Liver (tissue), 9 donors: ENCODE results near the gene FBXO10. TPM values are rescaled to one million over a fixed set of nuclear protein-coding genes. Genes with fewer than 3 reads are reported as not detected.

ENCODE experiments used
- DNase-seq: peaks from one replicate; pipeline ENCODE4 v3.0.0-alpha.2; 2017; ENCODE audit warnings: low spot score
- H3K27ac ChIP-seq, 2 donors: one replicate each; pipeline ENCODE4 v1.7.0; 2013; ENCODE audit warnings: inconsistent platforms in 2 of 2, low read length in 2 of 2, control low read depth in 1 of 2, low read depth in 1 of 2, mild to moderate bottlenecking in 1 of 2
- H3K27me3 ChIP-seq, 4 donors: one replicate each; pipeline versions ENCODE4 v1.6.1 to v1.7.0; 2013; ENCODE audit warnings: low read length in 3 of 4, inconsistent platforms in 1 of 4, mild to moderate bottlenecking in 1 of 4, moderate library complexity in 1 of 4; ENCODE audit not compliant: control insufficient read depth in 4 of 4, insufficient read depth in 4 of 4
- H3K36me3 ChIP-seq, 4 donors: one replicate each; pipeline versions ENCODE4 v1.6.1 to v1.7.0; 2013; ENCODE audit warnings: low read length in 3 of 4, mild to moderate bottlenecking in 3 of 4, low read depth in 1 of 4, moderate library complexity in 1 of 4; ENCODE audit not compliant: control insufficient read depth in 4 of 4, insufficient read depth in 3 of 4
- H3K4me1 ChIP-seq, 4 donors: one replicate each; pipeline versions ENCODE4 v1.6.1 to v1.7.0; 2013; ENCODE audit warnings: low read length in 3 of 4, mild to moderate bottlenecking in 3 of 4, moderate library complexity in 1 of 4; ENCODE audit not compliant: control insufficient read depth in 4 of 4, insufficient read depth in 4 of 4
- H3K4me3 ChIP-seq, 3 donors: one replicate each; pipeline versions ENCODE4 v1.6.1 to v1.7.0; 2013; ENCODE audit warnings: low read length in 3 of 3, control low read depth in 1 of 3, low read depth in 1 of 3, mild to moderate bottlenecking in 1 of 3
- H3K9ac ChIP-seq, 2 donors: one replicate each; pipeline ENCODE4 v1.7.0; 2013; ENCODE audit warnings: low read length in 2 of 2, mild to moderate bottlenecking in 2 of 2, moderate library complexity in 2 of 2, control low read depth in 1 of 2, low read depth in 1 of 2
- H3K9me3 ChIP-seq, 4 donors: one replicate each; pipeline versions ENCODE4 v1.6.1 to v1.7.0; 2013; ENCODE audit warnings: low read length in 3 of 4; ENCODE audit not compliant: control insufficient read depth in 4 of 4
- CTCF ChIP-seq: fragments of 150-350 bp; IDR thresholded peaks from 2 replicates; pipeline ENCODE4 v1.5.1; 2017; ENCODE audit warnings: improper control_type of control experiment, low read depth, low read length; ENCODE audit not compliant: missing input control
- EGR1 ChIP-seq, 2 donors: IDR thresholded peaks; 2 replicates each; pipeline ENCODE4 v1.6.1; 2016 to 2018; ENCODE audit warnings: antibody characterized with exemption in 2 of 2, low read depth in 2 of 2
- FOXA1 ChIP-seq: IDR thresholded peaks from 2 replicates; pipeline ENCODE4 v1.6.1; 2016; ENCODE audit warnings: antibody characterized with exemption
- FOXA2 ChIP-seq: IDR thresholded peaks from 2 replicates; pipeline ENCODE4 v1.6.1; 2016; ENCODE audit warnings: antibody characterized with exemption
- GABPA ChIP-seq, 2 donors: IDR thresholded peaks in 1 of 2; conservative IDR thresholded peaks in 1 of 2; 2 replicates each; pipeline ENCODE4 v1.6.1; 2016; ENCODE audit warnings: antibody characterized with exemption in 2 of 2, mild to moderate bottlenecking in 1 of 2, moderate library complexity in 1 of 2
- HNF4A ChIP-seq, 2 donors: conservative IDR thresholded peaks; 2 replicates each; pipeline ENCODE4 v1.6.1; 2016; ENCODE audit warnings: antibody characterized with exemption in 2 of 2, mild to moderate bottlenecking in 2 of 2
- HNF4G ChIP-seq: IDR thresholded peaks from 2 replicates; pipeline ENCODE4 v1.6.1; 2016; ENCODE audit warnings: antibody characterized with exemption
- JUND ChIP-seq, 2 donors: IDR thresholded peaks; 2 replicates each; pipeline ENCODE4 v1.6.1; 2016; ENCODE audit warnings: antibody characterized with exemption in 2 of 2
- MAX ChIP-seq: IDR thresholded peaks from 2 replicates; pipeline ENCODE4 v1.6.1; 2016; ENCODE audit warnings: antibody characterized with exemption
- NR2F2 ChIP-seq: IDR thresholded peaks from 2 replicates; pipeline ENCODE4 v1.6.1; 2016; ENCODE audit warnings: antibody characterized with exemption
- RAD21 ChIP-seq, 2 donors: IDR thresholded peaks; 2 replicates each; pipeline ENCODE4 v1.6.1; 2016; ENCODE audit warnings: antibody characterized with exemption in 2 of 2, mild to moderate bottlenecking in 2 of 2
- RXRA ChIP-seq, 2 donors: IDR thresholded peaks; 2 replicates each; pipeline ENCODE4 v1.6.1; 2017 to 2018; ENCODE audit warnings: antibody characterized with exemption in 2 of 2, mild to moderate bottlenecking in 1 of 2
- SP1 ChIP-seq: IDR thresholded peaks from 2 replicates; pipeline ENCODE4 v1.6.1; 2018; ENCODE audit warnings: antibody characterized with exemption, mild to moderate bottlenecking
- TAF1 ChIP-seq: conservative IDR thresholded peaks from 2 replicates; pipeline ENCODE4 v1.6.1; 2016; ENCODE audit warnings: antibody characterized with exemption, mild to moderate bottlenecking
- YY1 ChIP-seq: IDR thresholded peaks from 2 replicates; pipeline ENCODE4 v1.6.1; 2016; ENCODE audit warnings: antibody characterized with exemption, mild to moderate bottlenecking
- ZBTB33 ChIP-seq: IDR thresholded peaks from 2 replicates; pipeline ENCODE4 v1.6.1; 2016; ENCODE audit warnings: antibody characterized with exemption
- WGBS: extraction: QIAGEN DNeasy Blood & Tissue Kit; methylation state at CpG from one replicate; pipeline ENCODE4 v1.1.7; 2013; 5-methylcytosine and 5-hydroxymethylcytosine counted together
- polyA plus RNA-seq, 2 donors: library from polyadenylated mRNA; stranded (reverse) in 1 of 2; unstranded in 1 of 2; fragments of 200-250 nt in 1 of 2; fragments of >200 nt in 1 of 2; fragmentation: Nextera tagmentation in 1 of 2; extraction: Ambion mirVana in 1 of 2; gene quantifications; one replicate each; pipeline versions ENCODE4 v1.2.1 to v1.2.3, GENCODE V29; 2013 to 2015
- total RNA-seq, 2 donors: library from RNA; depleted of rRNA; stranded (reverse); fragments of >200 nt; gene quantifications; one replicate each; pipeline ENCODE4 v1.2.3, GENCODE V29; 2014
- TF ChIP-seq, protein P1 (sequence below): IDR thresholded peaks from 2 replicates; pipeline ENCODE4 v1.6.1; 2016; ENCODE audit warnings: antibody characterized with exemption
- TF ChIP-seq, protein P2 (sequence below): IDR thresholded peaks from 2 replicates; pipeline ENCODE4 v1.6.1; 2016; ENCODE audit warnings: antibody characterized with exemption, mild to moderate bottlenecking
- donor health status: healthy.
- donor health status: healthy.
- donor health status: healthy.
- donor health status: healthy.
- donor health status: healthy.

The FBXO10 gene
- total and polyA plus RNA-seq, 4 donors, result 1.3 to 5.5 (median 4.1) TPM

- DNase-seq, result no peak
- TF ChIP-seq FOXA1 (no peak), FOXA2 (no peak), HNF4G (no peak), NR2F2 (no peak), GABPA (IDR thresholded peaks at IDR 0.05 in 1 of 2, conservative IDR thresholded peaks at IDR 0.05 in 1 of 2) (no peak), EGR1 (IDR thresholded peaks at IDR 0.05; ENCODE audit: low read depth in 2 of 2) (no peak), SP1 (no peak), RAD21 (IDR thresholded peaks at IDR 0.05) (no peak), ZBTB33 (no peak), CTCF (no peak), MAX (no peak), HNF4A (conservative IDR thresholded peaks at IDR 0.05) (no peak), JUND (IDR thresholded peaks at IDR 0.05) (no peak), YY1 (no peak), RXRA (IDR thresholded peaks at IDR 0.05) (no peak)
- TF ChIP-seq, protein P1, sequence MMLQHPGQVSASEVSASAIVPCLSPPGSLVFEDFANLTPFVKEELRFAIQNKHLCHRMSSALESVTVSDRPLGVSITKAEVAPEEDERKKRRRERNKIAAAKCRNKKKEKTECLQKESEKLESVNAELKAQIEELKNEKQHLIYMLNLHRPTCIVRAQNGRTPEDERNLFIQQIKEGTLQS, result no peak
- TF ChIP-seq, protein P2, sequence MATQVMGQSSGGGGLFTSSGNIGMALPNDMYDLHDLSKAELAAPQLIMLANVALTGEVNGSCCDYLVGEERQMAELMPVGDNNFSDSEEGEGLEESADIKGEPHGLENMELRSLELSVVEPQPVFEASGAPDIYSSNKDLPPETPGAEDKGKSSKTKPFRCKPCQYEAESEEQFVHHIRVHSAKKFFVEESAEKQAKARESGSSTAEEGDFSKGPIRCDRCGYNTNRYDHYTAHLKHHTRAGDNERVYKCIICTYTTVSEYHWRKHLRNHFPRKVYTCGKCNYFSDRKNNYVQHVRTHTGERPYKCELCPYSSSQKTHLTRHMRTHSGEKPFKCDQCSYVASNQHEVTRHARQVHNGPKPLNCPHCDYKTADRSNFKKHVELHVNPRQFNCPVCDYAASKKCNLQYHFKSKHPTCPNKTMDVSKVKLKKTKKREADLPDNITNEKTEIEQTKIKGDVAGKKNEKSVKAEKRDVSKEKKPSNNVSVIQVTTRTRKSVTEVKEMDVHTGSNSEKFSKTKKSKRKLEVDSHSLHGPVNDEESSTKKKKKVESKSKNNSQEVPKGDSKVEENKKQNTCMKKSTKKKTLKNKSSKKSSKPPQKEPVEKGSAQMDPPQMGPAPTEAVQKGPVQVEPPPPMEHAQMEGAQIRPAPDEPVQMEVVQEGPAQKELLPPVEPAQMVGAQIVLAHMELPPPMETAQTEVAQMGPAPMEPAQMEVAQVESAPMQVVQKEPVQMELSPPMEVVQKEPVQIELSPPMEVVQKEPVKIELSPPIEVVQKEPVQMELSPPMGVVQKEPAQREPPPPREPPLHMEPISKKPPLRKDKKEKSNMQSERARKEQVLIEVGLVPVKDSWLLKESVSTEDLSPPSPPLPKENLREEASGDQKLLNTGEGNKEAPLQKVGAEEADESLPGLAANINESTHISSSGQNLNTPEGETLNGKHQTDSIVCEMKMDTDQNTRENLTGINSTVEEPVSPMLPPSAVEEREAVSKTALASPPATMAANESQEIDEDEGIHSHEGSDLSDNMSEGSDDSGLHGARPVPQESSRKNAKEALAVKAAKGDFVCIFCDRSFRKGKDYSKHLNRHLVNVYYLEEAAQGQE, result no peak
- no peak overlapping the region for H3K9ac ChIP-seq
- H3K9me3 ChIP-seq, result no peaks in the 10 kb centered on the region
- H3K36me3 ChIP-seq, result no peaks in the 10 kb centered on the region
- H3K27me3 ChIP-seq, result no peaks in the 10 kb centered on the region
- no peak overlapping the region for H3K27ac ChIP-seq
- H3K4me1 ChIP-seq, result no peaks in the 10 kb centered on the region
- H3K4me3 ChIP-seq, result no peak overlapping the region
These were observed 26.7 kb downstream of the FBXO10 start for GRCh38 chr9:37549527-37549926.

DNA sequence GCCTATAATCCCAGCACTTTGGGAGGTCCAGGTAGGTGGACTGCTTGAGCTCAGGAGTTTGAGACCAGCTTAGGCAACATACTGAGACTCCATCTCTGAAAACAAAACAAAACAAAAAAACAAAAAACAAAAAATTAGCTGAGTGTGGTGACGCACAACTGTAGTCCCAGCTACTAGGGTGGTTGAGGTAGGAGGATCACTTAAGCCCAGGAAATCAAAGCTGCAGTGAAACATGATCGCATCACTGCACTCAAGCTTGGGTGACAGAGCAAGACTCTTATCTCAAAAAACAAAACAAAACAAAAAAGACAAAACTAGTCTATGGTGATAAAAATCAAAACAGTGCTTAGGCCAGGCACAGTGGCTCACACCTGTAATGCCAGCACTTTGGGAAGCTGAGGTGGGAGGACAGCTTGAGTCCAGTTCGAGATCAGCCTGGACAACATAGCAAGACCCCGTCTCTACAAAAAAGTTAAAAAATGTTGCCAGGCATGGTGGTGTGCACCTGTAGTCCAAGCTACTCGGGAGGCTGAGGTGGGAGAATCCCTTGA lies 28.8 kb downstream of the FBXO10 start:
- TF ChIP-seq RXRA (IDR thresholded peaks at IDR 0.05) (no peak), TAF1 (no peak), JUND (IDR thresholded peaks at IDR 0.05) (no peak), HNF4G (no peak), YY1 (no peak), ZBTB33 (no peak), GABPA (IDR thresholded peaks at IDR 0.05 in 1 of 2, conservative IDR thresholded peaks at IDR 0.05 in 1 of 2) (no peak)
- Histone ChIP-seq H3K27me3 (no peaks in the 10 kb centered on the region), H3K9me3 (no peaks in the 10 kb centered on the region), H3K4me1 (no peaks in the 10 kb centered on the region), H3K4me3 (no peak overlapping the region), H3K27ac (no peak overlapping the region), H3K9ac (no peak overlapping the region), H3K36me3 (no peaks in the 10 kb centered on the region)
- DNase-seq, result no peak
- WGBS, result 95% methylated on average over 5 of the region's 5 CpGs
